Peyer's patch (tissue), 4 donors: Measurements from ENCODE around the gene MXD3.

ENCODE experiments used
- CTCF ChIP-seq, 6 experiments: fragments of 450-650 bp in 4 of 6; fragments of 200-600 bp in 2 of 6; sonication (generic) in 1 of 6; IDR thresholded peaks; one replicate each; pipeline ENCODE4 v1.5.1; 2017 to 2019; ENCODE audit warnings: antibody characterized with exemption in 6 of 6, mild to moderate bottlenecking in 3 of 6, moderate library complexity in 1 of 6
- POLR2A ChIP-seq, 2 donors: fragments of 450-650 bp; IDR thresholded peaks; one replicate each; pipeline ENCODE4 v1.5.1; 2017; ENCODE audit warnings: antibody characterized with exemption in 2 of 2, mild to moderate bottlenecking in 2 of 2, moderate library complexity in 2 of 2

DNA sequence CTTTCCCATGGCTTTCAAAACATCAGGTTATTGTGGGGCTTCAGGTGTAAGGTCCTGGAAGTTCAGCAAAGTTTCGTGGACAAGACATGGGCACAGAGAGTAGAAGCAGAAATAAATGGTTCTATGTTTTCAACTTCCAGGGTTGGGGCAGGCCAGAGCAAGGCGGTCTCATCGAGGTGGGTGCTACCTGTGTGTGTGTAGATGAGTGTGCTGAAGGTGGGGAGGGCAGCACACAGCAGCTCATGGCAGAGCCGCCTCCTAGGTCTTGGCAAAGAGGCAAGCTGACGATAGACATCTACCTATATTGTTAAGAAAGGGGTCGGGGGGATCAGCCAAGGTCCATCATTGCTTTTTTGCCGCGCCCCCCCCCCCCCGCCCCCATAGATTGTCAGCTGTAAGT lies 12.0 kb downstream of the MXD3 start:
- TF ChIP-seq CTCF (IDR thresholded peaks at IDR 0.05) = no peak
- TF ChIP-seq POLR2A (IDR thresholded peaks at IDR 0.05) = no peak
